Measurements from ENCODE around the gene PEX10. TPM values are rescaled to one million over a fixed set of nuclear protein-coding genes. Genes with fewer than 3 reads are reported as not detected.

Gene PEX10
- total and polyA plus RNA-seq, 2 experiments from 2014 or later, result 24.7 to 25.5 TPM

DNA sequence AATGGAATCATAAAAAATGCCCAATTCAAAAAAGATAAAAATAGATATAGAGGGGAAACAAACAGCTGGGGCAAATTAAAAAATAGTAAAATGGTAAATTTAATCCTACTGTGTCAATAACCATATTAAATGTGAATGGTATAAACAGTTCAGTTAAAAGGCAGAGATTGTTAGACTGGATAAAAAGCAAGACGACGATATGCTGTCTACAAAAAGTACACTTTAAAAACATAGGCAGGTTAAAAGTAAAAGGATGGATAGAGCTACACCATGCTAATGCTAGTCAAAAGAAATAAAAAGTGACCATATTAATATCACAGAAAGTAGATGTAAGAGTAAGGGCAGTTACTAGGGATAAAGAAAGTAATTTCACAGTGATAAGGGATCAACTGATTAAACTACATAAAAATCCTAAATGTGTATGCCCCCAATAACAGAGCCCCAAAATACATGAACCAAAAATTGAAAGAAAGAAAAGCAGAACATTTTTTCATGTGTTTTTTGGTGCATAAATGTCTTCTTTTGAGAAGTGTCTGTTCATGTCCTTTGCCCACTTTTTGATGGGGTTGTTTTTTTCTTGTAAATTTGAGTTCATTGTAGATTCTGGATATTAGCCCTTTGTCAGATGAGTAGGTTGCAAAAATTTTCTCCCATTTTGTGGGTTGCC, 48.4 kb downstream of the PEX10 start:
- TF ChIP-seq EZH2 (IDR thresholded peaks at IDR 0.05; ENCODE audit: borderline replicate concordance), result no peak
- no peak for TF ChIP-seq EZH2phosphoT487 (IDR thresholded peaks at IDR 0.05; ENCODE audit: low read depth, severe bottlenecking, unreplicated experiment)
- TF ChIP-seq, protein P1, sequence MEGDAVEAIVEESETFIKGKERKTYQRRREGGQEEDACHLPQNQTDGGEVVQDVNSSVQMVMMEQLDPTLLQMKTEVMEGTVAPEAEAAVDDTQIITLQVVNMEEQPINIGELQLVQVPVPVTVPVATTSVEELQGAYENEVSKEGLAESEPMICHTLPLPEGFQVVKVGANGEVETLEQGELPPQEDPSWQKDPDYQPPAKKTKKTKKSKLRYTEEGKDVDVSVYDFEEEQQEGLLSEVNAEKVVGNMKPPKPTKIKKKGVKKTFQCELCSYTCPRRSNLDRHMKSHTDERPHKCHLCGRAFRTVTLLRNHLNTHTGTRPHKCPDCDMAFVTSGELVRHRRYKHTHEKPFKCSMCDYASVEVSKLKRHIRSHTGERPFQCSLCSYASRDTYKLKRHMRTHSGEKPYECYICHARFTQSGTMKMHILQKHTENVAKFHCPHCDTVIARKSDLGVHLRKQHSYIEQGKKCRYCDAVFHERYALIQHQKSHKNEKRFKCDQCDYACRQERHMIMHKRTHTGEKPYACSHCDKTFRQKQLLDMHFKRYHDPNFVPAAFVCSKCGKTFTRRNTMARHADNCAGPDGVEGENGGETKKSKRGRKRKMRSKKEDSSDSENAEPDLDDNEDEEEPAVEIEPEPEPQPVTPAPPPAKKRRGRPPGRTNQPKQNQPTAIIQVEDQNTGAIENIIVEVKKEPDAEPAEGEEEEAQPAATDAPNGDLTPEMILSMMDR (IDR thresholded peaks at IDR 0.05; ENCODE audit: poor library complexity), result no peak
- Histone ChIP-seq H3K79me2 (no peaks in the 10 kb centered on the region), H3K4me3 (no peak overlapping the region), H3K27ac (no peak overlapping the region), H3K4me2 (no peak overlapping the region), H3K9me2 (replicated peaks; ENCODE audit: insufficient read depth) (no peaks in the 10 kb centered on the region), H3K36me3 (replicated peaks; ENCODE audit: insufficient read depth, low read depth) (no peaks in the 10 kb centered on the region), H3K27me3 (no peaks in the 10 kb centered on the region), H3K4me1 (ENCODE audit: insufficient read depth) (no peaks in the 10 kb centered on the region), H2AFZ (no peak overlapping the region), H4K20me1 (ENCODE audit: insufficient read depth, poor library complexity, severe bottlenecking) (no peaks in the 10 kb centered on the region), H3K9me3 (ENCODE audit: low read depth) (no peaks in the 10 kb centered on the region)
- no peak for DNase-seq (ENCODE audit: low spot score)
- WGBS (ENCODE audit: low lambda C conversion rate, missing lambda C conversion rate), result 98% methylated on average over 2 of the region's 2 CpGs

DNA sequence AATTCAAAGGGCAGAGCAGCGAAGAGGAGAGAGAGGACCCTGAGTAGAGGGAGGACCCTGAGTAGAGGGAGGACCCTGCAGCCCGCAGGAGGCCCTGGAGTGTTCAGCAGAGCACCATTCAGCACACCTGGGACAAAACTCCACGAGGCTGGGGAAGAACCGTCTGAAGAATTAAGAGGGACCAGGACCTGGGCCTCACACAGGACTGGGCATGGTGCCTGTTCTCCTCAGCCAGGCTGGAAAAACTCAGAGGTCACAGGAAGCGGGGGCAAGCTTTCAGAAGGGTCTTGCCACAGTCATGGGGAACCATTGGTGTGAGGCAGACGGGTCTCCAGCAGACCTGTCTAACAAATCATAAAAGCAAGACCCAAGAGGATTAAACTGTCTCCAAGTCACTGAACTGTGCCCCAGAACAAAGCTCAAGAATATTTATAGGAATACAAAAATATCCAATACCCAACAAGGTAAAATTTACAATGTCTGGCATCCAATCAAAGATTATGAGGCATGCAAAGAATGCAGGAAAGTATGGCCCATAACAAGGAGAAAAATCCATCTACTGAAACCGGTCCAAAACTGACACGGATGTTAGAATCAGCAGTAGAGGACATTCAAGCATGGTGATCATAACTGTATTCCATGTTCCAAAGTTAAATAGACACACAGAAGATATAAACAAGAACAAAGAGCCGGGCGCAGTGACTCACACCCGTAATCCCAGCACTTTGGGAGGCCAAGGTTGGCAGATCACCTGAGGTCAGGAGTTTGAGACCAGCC, 51.6 kb downstream of the PEX10 start:
- Histone ChIP-seq H3K4me3 (no peak overlapping the region), H2AFZ (no peak overlapping the region), H3K79me2 (no peaks in the 10 kb centered on the region), H3K4me2 (no peak overlapping the region), H3K27me3 (no peaks in the 10 kb centered on the region), H3K27ac (no peak overlapping the region), H3K4me1 (ENCODE audit: insufficient read depth) (no peaks in the 10 kb centered on the region), H3K9me3 (ENCODE audit: low read depth) (no peaks in the 10 kb centered on the region), H3K36me3 (replicated peaks; ENCODE audit: insufficient read depth, low read depth) (no peaks in the 10 kb centered on the region), H4K20me1 (ENCODE audit: insufficient read depth, poor library complexity, severe bottlenecking) (no peaks in the 10 kb centered on the region), H3K9me2 (replicated peaks; ENCODE audit: insufficient read depth) (no peaks in the 10 kb centered on the region)
- TF ChIP-seq EZH2 (IDR thresholded peaks at IDR 0.05; ENCODE audit: borderline replicate concordance) (no peak), EZH2phosphoT487 (IDR thresholded peaks at IDR 0.05; ENCODE audit: low read depth, severe bottlenecking, unreplicated experiment) (no peak)
- TF ChIP-seq, protein P1 (IDR thresholded peaks at IDR 0.05; ENCODE audit: poor library complexity), result no peak
- WGBS (ENCODE audit: low lambda C conversion rate, missing lambda C conversion rate), result 79% methylated on average over 11 of the region's 11 CpGs
- no peak for DNase-seq (ENCODE audit: low spot score)

DNA sequence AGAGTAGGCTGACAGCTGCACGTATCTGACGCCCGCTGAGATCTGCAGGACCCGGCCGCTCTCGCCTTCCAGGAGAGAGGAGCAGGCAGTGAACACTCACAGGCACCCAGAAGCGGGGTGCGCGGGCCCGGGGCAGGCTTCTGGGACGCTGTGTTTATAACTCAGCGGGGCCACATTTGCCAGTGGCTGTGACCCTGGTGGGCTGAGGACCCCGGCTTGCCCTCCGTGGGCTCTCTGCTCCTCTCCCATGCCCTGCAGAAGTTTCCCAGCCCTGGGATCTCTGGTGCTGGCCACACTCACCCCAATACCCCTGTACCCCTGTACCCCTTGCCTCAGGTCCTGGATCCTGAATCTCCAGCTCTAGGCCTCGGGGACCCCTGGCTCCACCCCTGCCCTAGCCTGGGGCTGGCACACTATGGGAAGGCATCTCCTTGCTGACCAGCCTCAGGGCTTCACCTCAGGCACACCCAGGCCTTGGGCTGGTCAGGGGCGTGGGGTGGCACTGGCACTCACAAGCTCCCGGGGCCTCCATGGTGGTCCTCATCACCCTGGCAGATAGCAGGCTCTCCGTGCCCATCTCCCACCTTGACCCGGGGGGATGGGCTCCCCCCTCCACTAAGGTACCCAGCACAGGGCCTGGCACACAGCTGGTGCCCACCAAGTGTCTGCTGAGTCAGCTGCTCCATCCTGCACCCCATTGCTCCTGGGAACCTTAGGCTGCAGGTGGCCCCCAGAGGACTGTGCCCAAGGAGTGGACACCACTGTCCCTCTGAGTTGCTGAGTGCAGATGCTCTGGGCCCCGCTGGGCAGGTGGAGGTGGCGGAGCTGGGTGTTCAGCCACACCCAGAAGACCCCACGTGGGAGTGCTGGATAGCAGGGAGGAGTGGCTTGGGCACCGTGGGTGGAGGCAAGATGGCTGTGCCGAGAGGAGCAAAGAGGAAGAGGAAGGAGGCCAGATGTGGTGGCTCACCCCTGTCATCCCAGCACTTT, 53.4 kb downstream of the PEX10 start:
- Histone ChIP-seq H3K9me3 (ENCODE audit: low read depth) (no peaks in the 10 kb centered on the region), H3K4me3 (no peak overlapping the region), H3K79me2 (no peaks in the 10 kb centered on the region), H3K27me3 (no peaks in the 10 kb centered on the region), H3K9me2 (replicated peaks; ENCODE audit: insufficient read depth) (no peaks in the 10 kb centered on the region), H3K36me3 (replicated peaks; ENCODE audit: insufficient read depth, low read depth) (no peaks in the 10 kb centered on the region), H3K4me2 (no peak overlapping the region), H3K4me1 (ENCODE audit: insufficient read depth) (no peaks in the 10 kb centered on the region), H3K27ac (no peak overlapping the region), H2AFZ (no peak overlapping the region), H4K20me1 (ENCODE audit: insufficient read depth, poor library complexity, severe bottlenecking) (no peaks in the 10 kb centered on the region)
- TF ChIP-seq EZH2 (IDR thresholded peaks at IDR 0.05; ENCODE audit: borderline replicate concordance) (no peak), EZH2phosphoT487 (IDR thresholded peaks at IDR 0.05; ENCODE audit: low read depth, severe bottlenecking, unreplicated experiment) (no peak)
- TF ChIP-seq, protein P1 (IDR thresholded peaks at IDR 0.05; ENCODE audit: poor library complexity), result no peak
- no peak for DNase-seq (ENCODE audit: low spot score)
- 90% methylated on average over 24 of the region's 24 CpGs for WGBS (ENCODE audit: low lambda C conversion rate, missing lambda C conversion rate)

Measured in hepatocyte (in vitro differentiated cells).